HG03354 (cell line): ENCODE results near the gene MRPL28.

Experiments used
- ATAC-seq: cut with Tn5 transposase; IDR thresholded peaks from one replicate; pipeline ENCODE4 v1.9.1; 2021; ENCODE audit warnings: mild to moderate bottlenecking; ENCODE audit not compliant: unreplicated experiment, poor library complexity, severe bottlenecking

MRPL28 gene

DNA sequence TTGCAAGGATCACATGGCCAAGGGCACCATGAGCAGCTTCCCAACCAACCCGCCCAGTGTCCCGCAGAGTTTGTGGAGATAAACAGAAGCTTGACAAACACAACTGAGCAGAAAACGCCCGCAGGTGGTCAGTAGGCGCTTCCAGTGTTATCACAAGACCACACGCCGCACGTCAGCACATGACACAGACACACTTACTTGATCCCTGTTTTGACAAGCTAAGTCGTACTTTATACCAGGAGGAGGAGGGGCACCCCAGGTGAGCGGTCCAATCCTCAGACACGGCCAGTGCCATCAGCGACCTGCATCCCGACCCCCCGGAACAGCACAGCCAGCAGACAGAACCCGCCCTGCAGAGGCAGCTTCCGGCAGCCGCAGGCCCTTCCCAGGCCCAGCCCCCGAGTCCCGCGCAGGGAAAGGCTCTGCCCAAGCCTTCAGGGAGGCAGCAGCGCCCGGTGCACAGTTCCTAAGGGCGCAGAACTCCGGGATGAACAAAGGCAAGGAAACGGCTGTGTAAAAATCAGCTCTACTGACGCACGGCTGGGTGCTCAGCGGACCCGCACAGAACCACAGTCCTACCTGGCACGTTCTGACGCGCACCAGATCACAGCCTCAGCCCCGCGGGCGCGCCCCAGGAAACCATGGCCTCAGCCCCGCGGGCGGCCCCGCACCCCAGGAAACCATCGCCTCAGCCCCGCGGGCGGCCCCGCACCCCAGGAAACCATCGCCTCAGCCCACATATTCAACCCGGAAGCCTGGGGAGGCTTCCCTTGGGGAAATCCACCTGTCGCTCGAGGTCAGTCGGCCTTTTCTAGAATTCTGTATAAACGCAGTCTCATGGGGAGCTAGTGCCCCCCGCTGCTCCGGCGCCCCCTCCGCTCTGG, 45.6 kb downstream of the MRPL28 start:
- ATAC-seq, result no peak

DNA sequence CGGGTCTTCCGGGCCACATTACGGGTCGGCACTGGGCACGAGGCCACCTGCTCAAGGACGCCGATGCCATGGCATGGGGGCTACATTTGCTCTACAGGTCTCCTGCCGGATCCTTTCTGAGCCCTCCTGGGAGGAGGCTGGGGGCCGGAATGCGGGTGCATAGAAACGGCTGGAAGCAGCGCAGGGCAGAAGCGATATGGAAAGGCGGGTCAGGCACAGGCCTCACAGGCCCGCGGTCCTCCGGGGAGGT, 46.2 kb downstream of the MRPL28 start:
- no peak for ATAC-seq

DNA sequence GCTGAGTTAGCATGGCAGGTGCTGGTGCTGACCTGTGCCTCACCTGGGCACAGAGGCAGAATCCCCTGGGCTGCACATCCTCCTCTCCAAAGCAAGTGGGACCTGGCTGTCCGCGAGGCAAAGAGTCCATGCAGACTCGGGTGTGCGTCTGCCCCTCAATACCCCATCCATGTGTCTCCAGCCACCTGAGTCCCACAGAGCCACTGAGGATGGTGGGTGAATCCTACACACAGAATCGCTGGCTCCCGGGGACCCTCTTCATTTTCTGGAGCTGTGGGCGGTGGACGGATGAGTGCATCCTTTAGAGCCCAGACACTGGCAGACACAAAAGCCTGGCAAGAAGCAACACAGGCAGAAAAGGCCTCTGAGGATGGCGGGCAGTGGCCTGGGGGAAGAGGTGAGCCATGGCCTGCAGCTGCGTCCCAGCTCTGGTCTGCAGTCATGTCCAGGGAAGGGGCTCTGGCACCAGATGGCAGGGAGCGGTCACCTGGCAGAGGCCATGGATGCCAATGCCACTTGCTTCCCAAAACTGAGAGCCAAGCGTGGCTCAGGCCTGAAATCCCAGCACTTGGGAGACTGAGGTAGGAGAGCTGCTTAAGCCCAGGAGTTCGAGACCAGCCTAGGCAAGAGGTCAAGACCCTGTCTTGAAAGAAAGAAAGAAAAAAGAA, 47.7 kb downstream of the MRPL28 start:
- no peak for ATAC-seq

DNA sequence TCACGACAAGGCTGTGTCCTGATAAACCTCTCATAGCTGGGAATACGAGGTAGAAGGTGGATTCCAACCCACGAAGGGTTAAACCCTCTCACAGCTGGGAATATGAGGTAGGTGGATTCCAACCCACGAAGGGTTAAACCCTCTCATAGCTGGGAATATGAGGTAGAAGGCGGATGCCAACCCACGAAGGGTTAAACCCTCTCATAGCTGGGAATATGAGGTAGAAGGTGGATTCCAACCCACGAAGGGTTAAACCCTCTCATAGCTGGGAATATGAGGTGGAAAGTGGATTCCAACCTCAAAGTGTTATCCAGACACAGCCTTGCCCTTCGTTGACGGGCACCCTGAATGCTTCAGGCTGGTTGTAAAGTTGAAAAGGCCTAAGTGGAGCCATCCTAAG, 48.8 kb downstream of the MRPL28 start:
- no peak for ATAC-seq

DNA sequence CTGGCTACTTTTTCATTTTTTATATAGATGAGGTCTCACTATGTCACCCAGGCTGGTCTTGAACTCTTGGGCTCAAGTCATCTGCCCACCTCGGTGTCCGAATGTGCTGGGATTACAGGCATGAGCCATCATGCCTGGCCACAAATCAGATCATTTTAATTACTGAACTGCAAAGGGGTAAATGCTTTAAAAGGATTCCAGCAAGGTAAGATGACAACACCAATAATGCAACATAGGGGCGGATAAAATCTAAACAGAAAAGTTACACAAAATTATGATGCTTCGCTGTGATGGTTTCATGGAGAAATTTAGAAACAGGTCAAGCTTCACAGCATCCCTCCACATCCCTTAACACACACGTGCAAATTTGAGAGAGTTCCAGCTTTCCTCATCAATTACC, 50.1 kb downstream of the MRPL28 start:
- no peak for ATAC-seq

DNA sequence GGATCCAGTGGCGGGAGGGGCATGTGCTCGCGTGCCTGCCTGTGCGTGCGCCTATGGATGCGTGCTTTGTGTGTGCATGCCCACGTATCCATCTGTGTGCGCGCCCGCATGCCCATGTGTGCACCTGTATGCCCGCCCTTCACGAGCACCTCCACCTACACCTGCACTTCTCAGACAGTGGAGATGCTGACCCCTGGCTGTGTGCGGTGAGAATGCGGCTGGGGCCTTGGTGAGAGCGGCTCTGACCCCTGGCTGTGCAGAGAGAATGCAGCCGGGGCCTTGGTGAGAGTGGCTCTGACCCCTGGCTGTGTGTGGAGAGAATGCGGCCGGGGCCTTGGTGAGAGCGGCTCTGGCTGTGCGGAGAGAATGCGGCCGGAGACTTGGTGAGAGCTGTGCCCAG, 51.7 kb downstream of the MRPL28 start:
- ATAC-seq, result no peak

DNA sequence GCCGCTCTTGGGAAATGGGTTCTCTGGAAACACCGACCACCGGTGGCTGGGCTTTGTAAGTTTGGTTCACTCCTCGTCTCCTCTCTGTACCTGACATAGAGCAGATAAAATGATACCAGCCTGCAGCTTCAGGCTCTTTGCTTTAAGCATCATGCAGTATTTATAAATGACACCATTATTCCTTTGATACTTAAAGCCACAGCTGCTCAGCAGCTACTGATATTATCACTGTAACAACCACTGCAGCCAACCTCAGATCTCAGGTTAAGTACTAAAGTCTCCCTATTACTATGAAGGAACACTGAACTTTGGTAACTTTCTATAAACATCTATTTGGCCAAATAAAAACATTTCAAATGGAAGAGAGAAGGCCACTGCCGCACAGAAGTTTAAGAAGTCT, 52.8 kb downstream of the MRPL28 start:
- ATAC-seq, result no peak
